Neuron (in vitro differentiated cells): Measurements from ENCODE around the gene RGS6.

ENCODE experiments used
- H2AFZ ChIP-seq: one replicate; pipeline ENCODE4 v1.6.1; 2013; ENCODE audit warnings: low read depth, mild to moderate bottlenecking, inconsistent platforms, low read length, moderate library complexity
- H3K27me3 ChIP-seq: one replicate; pipeline ENCODE4 v1.6.1; 2013; ENCODE audit warnings: low read length; ENCODE audit not compliant: insufficient read depth
- H3K36me3 ChIP-seq: one replicate; pipeline ENCODE4 v1.6.1; 2013; ENCODE audit warnings: low read length; ENCODE audit not compliant: insufficient read depth
- H3K4me1 ChIP-seq: one replicate; pipeline ENCODE4 v1.6.1; 2013; ENCODE audit warnings: low read length; ENCODE audit not compliant: insufficient read depth
- H3K4me3 ChIP-seq: 2 replicates; pipeline ENCODE4 v1.5.1; 2013; ENCODE audit warnings: mild to moderate bottlenecking, low read length, moderate library complexity
- H3K9me3 ChIP-seq: one replicate; pipeline ENCODE4 v1.6.1; 2013; ENCODE audit warnings: low read length

The RGS6 gene

DNA sequence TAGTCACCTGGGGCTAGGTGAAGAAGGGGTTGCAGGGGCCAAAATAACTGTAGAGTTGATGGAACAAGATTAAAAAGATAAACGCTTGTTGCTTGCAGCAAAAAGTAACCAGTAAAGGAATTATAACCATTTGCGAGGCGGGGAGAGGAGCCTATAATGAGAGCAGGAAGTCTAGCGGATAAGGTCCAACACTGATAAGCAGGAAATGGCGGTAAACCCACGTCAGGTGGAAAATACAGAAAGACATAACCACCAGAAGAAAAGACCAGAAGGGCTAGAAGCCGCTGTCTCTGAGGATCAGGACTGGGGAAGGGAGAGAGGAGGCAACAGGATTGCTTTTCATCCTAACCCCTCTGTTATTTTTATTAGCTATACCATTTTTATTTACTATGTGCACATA, 658.3 kb downstream of the RGS6 start:
- Histone ChIP-seq H3K4me1 (no peaks in the 10 kb centered on the region), H3K9me3 (no peaks in the 10 kb centered on the region), H2AFZ (no peak overlapping the region), H3K36me3 (no peaks in the 10 kb centered on the region), H3K4me3 (no peak overlapping the region), H3K27me3 (no peaks in the 10 kb centered on the region)

- H3K4me3 ChIP-seq: no peak overlapping the region
- H3K9me3 ChIP-seq: no peaks in the 10 kb centered on the region
- no peaks in the 10 kb centered on the region for H3K4me1 ChIP-seq
- H3K36me3 ChIP-seq: no peaks in the 10 kb centered on the region
- no peaks in the 10 kb centered on the region for H3K27me3 ChIP-seq
- no peak overlapping the region for H2AFZ ChIP-seq
These were observed 659.2 kb downstream of the RGS6 start for GRCh38 chr14:72591391-72591790.

DNA sequence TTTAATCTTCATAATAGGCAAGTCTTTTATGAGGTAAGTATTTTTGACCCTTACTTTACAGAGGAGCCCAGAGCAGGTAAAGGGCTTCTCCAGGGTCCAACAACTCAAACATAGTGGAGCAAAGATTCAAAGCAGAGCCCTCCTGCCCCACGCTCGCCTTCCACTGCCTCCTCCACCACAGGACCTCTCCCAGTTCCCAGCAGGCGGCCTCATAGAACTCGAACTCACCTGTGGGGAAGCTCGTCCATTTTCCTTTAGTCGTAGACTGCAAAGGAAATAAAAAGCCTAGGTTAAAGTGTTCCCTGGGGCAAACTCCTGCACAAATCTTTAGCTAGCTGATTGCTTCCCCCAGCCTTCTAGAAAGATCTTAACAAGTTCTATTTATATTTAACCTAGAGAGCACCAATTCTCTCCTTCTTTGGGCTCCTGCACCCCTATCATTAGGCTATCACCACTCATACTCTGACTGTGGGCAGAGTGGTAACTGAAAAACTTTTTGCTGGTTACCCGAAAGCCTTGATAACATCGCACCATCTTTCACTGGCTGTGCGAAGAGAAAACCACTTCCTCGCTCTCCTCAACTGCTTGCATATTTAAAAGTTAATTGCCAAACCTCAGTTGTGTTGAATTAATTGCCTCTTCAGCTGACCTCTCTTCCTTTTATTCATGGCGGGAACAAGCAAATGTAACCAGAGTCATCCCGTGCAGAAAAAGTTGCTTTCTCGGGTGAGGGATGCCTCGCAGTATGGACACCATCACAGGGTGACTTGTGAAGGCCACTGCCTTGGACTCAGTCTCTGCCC, 662.1 kb downstream of the RGS6 start:
- Histone ChIP-seq H3K4me1 (no peaks in the 10 kb centered on the region), H3K4me3 (no peak overlapping the region), H2AFZ (no peak overlapping the region), H3K27me3 (no peaks in the 10 kb centered on the region), H3K9me3 (no peaks in the 10 kb centered on the region), H3K36me3 (no peaks in the 10 kb centered on the region)

DNA sequence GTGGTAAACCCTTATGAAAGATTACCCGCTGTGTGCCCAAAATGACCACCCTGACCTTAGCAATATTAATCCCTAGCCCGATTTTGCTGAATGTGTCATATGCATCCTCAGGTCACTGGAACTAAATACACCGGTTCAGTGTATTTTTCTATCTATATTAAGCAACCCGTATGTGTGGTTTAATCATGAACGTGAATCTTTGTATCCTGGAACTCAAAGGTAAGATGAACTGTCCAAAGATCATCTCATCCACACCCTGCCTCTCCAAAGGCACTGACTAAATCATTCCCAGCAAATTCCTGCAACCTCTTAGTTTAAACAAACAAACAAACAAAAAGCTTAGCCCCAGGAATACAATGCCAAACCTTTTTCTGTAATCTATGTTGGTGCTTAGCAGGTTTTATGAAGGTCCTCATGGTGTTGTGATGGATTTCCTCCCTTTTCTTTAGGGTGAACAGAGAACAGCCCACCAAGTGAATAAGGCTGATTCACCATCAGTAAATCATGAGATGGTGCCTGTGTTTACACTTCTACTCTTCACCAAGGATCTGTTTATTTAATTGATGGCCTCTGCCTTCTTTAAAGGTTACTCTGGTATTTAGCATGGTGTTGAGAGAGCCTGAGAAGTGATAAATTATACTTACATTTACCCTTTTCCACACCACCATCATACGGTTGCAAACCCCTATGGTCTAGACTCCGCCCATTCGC, 663.1 kb downstream of the RGS6 start:
- Histone ChIP-seq H3K27me3 (no peaks in the 10 kb centered on the region), H3K4me1 (no peaks in the 10 kb centered on the region), H2AFZ (no peak overlapping the region), H3K9me3 (no peaks in the 10 kb centered on the region), H3K36me3 (no peaks in the 10 kb centered on the region), H3K4me3 (no peak overlapping the region)

DNA sequence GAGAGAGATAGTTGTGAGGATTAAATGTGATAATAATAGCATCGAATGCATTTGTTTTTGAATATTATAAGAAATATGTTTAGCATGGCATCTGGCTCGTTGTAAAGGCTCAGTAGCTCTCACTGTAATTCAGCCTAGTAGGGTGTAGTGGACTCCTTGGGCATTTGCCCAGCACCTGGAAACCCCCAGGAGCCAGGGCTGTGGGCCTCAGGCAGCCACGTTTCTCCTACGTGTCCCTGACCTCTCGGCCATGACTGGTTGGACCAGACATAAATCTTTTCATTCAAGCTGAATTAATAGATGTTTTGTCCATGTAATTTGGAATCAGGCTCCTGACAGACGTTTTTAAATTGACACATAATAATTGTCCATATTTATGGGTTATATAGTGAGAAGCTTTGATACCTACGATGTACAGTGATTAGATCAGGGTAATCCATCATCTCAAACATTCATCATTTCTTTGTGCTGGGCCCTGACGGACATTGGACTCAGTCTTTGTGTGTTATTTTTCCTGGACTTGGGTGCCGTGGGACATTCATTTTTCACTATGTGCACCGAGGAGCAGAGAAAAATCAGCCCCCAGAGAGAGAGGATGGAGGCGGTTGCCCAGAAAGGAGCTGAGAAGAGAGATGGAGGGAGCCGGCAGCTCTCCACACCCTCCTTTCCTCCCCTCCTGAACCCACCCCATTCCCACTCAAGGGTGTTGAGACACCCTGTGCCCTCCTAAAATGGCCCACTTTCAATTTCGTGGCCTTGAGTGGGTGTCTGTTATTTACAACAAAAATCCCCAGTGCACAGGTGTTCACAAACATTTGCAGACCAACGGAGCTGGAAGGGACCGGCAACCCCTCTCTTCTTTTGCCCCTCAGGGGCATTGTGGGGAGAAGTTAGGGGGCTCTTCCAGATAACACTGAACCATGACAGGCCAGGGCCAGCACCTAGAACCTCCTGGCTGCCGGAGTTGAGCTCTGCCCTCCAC, 665.3 kb downstream of the RGS6 start:
- Histone ChIP-seq H3K36me3 (no peaks in the 10 kb centered on the region), H3K27me3 (no peaks in the 10 kb centered on the region), H3K4me1 (no peaks in the 10 kb centered on the region), H3K9me3 (no peaks in the 10 kb centered on the region), H2AFZ (no peak overlapping the region), H3K4me3 (no peak overlapping the region)

DNA sequence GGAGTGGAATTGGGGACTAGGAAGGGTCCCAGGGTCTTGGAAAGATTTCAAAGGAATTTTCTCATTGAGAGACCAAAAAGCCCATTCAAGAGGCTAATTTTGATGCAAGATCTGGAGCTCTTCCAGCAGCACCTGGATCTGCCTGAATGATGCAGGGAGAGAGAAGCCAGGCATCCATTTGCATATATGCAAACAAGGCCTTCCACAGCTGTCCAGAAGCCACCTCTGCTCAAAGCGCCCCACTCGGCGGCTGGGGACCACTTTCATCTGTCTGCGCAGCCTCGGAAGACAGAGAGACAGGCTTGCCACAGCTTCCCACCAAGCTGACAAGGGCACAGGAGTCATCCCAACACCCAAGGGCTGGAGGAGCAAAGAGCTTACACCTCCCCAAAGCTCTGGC, 666.1 kb downstream of the RGS6 start:
- H3K9me3 ChIP-seq: no peaks in the 10 kb centered on the region
- H3K4me1 ChIP-seq: no peaks in the 10 kb centered on the region
- H3K36me3 ChIP-seq: no peaks in the 10 kb centered on the region
- H2AFZ ChIP-seq: no peak overlapping the region
- H3K27me3 ChIP-seq: no peaks in the 10 kb centered on the region
- no peak overlapping the region for H3K4me3 ChIP-seq

DNA sequence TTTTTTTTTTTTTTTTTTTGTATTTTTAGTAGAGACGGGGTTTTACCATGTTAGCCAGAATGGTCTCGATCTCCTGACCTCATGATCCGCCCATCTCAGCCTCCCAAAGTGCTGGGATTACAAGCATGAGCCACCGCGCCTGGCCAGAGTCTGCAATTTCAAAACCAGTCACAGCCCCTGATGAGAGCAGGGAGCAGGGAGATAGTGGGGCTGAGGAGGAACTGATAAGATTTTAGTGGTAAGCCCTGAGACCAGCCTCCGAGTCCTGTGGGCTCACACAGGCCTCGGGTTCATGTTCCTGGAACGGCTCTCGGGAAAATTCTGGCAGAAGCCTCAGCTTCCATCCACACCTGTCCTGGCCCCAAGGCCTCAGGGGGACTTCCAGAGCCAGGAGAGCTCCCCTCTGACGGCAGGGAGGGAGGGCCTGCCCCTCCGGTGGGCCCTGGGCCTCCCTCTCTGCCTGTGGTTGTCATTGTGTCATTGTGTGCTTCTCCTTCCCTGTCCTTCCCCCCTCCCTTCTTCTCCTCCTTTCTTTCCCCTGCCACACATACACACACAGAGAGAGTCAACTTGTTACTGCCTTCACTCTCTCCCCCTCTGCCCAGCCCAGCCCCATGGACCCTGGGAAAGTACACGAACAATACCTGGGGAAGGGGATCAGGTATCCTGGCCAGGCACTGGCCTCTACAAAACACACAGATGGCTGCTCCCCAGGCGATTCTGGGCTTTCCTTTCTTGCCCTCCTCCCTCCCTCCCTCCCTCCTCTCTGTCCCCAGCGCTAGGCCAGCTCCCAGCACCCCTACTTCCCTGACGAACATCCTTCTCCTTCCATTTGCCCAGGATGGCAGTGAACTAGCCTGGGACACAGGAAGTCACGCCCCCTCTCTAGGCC, 667.6 kb downstream of the RGS6 start:
- H3K9me3 ChIP-seq: no peaks in the 10 kb centered on the region
- no peaks in the 10 kb centered on the region for H3K36me3 ChIP-seq
- H3K27me3 ChIP-seq: peaks cover 2% of the 10 kb centered on the region
- H2AFZ ChIP-seq: no peak overlapping the region
- H3K4me1 ChIP-seq: no peaks in the 10 kb centered on the region
- no peak overlapping the region for H3K4me3 ChIP-seq

GRCh38 chr14:72600551-72601330, 668.5 kb downstream of the RGS6 start:
- no peak overlapping the region for H3K4me3 ChIP-seq
- H3K9me3 ChIP-seq: no peaks in the 10 kb centered on the region
- peaks cover 2% of the 10 kb centered on the region for H3K27me3 ChIP-seq
- no peaks in the 10 kb centered on the region for H3K36me3 ChIP-seq
- H2AFZ ChIP-seq: no peak overlapping the region
- no peaks in the 10 kb centered on the region for H3K4me1 ChIP-seq

DNA sequence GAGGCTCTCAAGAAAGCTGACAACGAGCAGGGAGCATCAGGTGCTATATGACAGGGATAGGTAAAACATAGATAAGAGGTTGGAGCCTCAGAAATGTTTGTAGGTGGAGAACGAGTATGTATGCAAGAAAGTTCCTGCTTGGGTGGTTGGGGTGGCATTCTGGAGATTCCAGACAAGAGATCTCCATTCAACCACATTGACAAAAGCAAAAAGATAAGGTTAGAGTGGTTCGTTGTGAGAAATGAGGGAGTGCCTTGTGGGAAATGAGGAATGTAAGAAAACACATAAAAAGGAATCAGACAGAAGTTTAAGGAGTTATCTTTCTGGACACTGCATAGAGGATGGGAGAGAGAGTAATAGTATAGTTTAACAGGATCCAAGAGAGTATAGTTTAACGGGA, 671.4 kb downstream of the RGS6 start:
- no peak overlapping the region for H3K4me3 ChIP-seq
- H3K27me3 ChIP-seq: peaks cover 2% of the 10 kb centered on the region
- H3K9me3 ChIP-seq: no peaks in the 10 kb centered on the region
- peaks cover 6% of the 10 kb centered on the region for H3K4me1 ChIP-seq
- no peak overlapping the region for H2AFZ ChIP-seq
- no peaks in the 10 kb centered on the region for H3K36me3 ChIP-seq

DNA sequence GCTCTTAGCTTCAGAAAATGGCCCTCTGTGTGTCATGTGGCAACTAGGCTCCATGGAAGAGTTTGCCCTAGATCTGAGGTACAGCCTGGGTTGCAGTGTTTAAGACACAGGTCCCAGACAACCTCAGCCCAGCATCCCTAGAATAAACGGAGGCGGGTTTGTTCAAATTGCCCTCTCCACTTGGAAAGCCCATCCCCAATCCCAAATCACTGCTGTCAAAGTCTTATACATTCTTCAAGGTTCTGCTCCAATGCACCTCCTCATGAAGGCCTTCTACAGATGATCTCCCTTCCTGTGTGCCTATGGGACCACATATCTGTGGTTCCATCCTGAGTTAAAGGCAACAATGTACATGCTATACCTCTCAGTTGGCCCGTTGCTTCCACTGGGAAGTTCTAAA, 671.9 kb downstream of the RGS6 start:
- H2AFZ ChIP-seq: no peak overlapping the region
- peaks cover 2% of the 10 kb centered on the region for H3K27me3 ChIP-seq
- H3K36me3 ChIP-seq: no peaks in the 10 kb centered on the region
- H3K4me3 ChIP-seq: no peak overlapping the region
- H3K9me3 ChIP-seq: no peaks in the 10 kb centered on the region
- H3K4me1 ChIP-seq: peaks cover 6% of the 10 kb centered on the region

GRCh38 chr14:72605096-72605920, 673.1 kb downstream of the RGS6 start:
- no peaks in the 10 kb centered on the region for H3K36me3 ChIP-seq
- H3K4me1 ChIP-seq: peaks cover 6% of the 10 kb centered on the region
- H3K4me3 ChIP-seq: no peak overlapping the region
- peaks cover 2% of the 10 kb centered on the region for H3K27me3 ChIP-seq
- no peak overlapping the region for H2AFZ ChIP-seq
- H3K9me3 ChIP-seq: no peaks in the 10 kb centered on the region
